HepG2 (cell line): ENCODE measurements around the gene ADAD2. TPM values are rescaled to one million over a fixed set of nuclear protein-coding genes. Genes with fewer than 3 reads are reported as not detected.

Source experiments
- ATAC-seq: fragments of 200-7000 bp; cut with Tn5 transposase; 3 replicates; pipeline ENCODE4 v1.9.1; 2020; ENCODE audit warnings: mild to moderate bottlenecking, moderate library complexity
- BruUV-seq: library from RNA; stranded (reverse); fragments of 400-500 nt; replicated peaks from 2 replicates; lab custom pipeline; 2021; lab: Mats Ljungman, UMichigan
- CTCF ChIA-PET: fragments of 300-600 bp; formaldehyde crosslinking; extraction: SDS; loops from one replicate; lab custom pipeline; 2021; ENCODE audit warnings: low total read pairs, inconsistent platforms, low intra/inter-chr PET ratio; lab: Yijun Ruan, JAX
- POLR2A ChIA-PET: fragments of 350-600 bp; sonication (Branson Sonifier 250); formaldehyde crosslinking; loops from one replicate; lab custom pipeline; 2020; ENCODE audit warnings: antibody characterized with exemption, inconsistent platforms; lab: Yijun Ruan, JAX
- DNase-seq: peaks from one replicate; pipeline ENCODE4 v3.0.0-alpha.2; 2015; ENCODE audit warnings: low spot score
- FAIRE-seq: peaks from 3 replicates; lab custom pipeline; 2011; peaks lifted over from hg19 to GRCh38; lab: Jason Lieb, UNC
- H2AFZ ChIP-seq: one replicate; pipeline ENCODE4 v1.6.1; 2011; ENCODE audit warnings: low read length, inconsistent platforms
- H3K27ac ChIP-seq: fragments of 300-600 bp; 3 replicates; pipeline ENCODE4 v1.8.0; 2011; ENCODE audit warnings: mixed run types, mild to moderate bottlenecking, mixed read lengths, low read length, inconsistent platforms; ENCODE audit not compliant: insufficient read depth; ENCODE audit errors: extremely low read length
- H3K27me3 ChIP-seq, 2 experiments: fragments of 200-600 bp in 1 of 2; 2 replicates in 1 of 2; 3 replicates in 1 of 2; pipeline versions ENCODE4 v1.6.0 to v1.8.0; 2011; ENCODE audit warnings: low read length in 2 of 2, mild to moderate bottlenecking in 2 of 2, moderate library complexity in 2 of 2, inconsistent platforms in 1 of 2; ENCODE audit not compliant: insufficient read depth in 2 of 2, control insufficient read depth in 1 of 2
- H3K36me3 ChIP-seq, 2 experiments: fragments of 200-600 bp in 1 of 2; replicated peaks in 1 of 2; 2 replicates in 1 of 2; 3 replicates in 1 of 2; pipeline versions ENCODE4 v1.5.1 to v1.8.0; 2011; ENCODE audit warnings: low read length in 2 of 2, inconsistent platforms in 1 of 2; ENCODE audit not compliant: insufficient read depth in 2 of 2, control insufficient read depth in 1 of 2
- H3K4me1 ChIP-seq: 2 replicates; pipeline ENCODE4 v1.5.1; 2012; ENCODE audit warnings: low read length, inconsistent platforms; ENCODE audit not compliant: insufficient read depth
- H3K4me2 ChIP-seq: 2 replicates; pipeline ENCODE4 v1.6.0; 2011; ENCODE audit warnings: low read depth, low read length, inconsistent platforms
- H3K4me3 ChIP-seq, 3 experiments: fragments of 200-600 bp in 1 of 3; sonication (generic), shearing (Covaris generic) in 1 of 3; replicated peaks in 1 of 3; 2 replicates each; pipeline ENCODE4 v1.5.1; 2011 to 2016; ENCODE audit warnings: low read length in 3 of 3, inconsistent platforms in 2 of 3, low read depth in 2 of 3, mild to moderate bottlenecking in 2 of 3, control low read depth in 1 of 3, mixed read lengths in 1 of 3; ENCODE audit not compliant: insufficient read depth in 1 of 3
- H3K79me2 ChIP-seq: one replicate; pipeline ENCODE4 v1.6.1; 2011; ENCODE audit warnings: low read length, inconsistent platforms; ENCODE audit not compliant: insufficient read depth
- H3K9ac ChIP-seq: 2 replicates; pipeline ENCODE4 v1.6.0; 2011; ENCODE audit warnings: mild to moderate bottlenecking, low read depth, low read length, inconsistent platforms; ENCODE audit not compliant: insufficient read depth
- H3K9me3 ChIP-seq: 2 replicates; pipeline ENCODE4 v1.5.1; 2012; ENCODE audit warnings: mild to moderate bottlenecking, low read length
- H4K20me1 ChIP-seq: 2 replicates; pipeline ENCODE4 v1.6.0; 2011; ENCODE audit warnings: inconsistent platforms, mild to moderate bottlenecking, low read length, moderate library complexity; ENCODE audit not compliant: insufficient read depth
- EZH2 ChIP-seq: conservative IDR thresholded peaks from 2 replicates; pipeline ENCODE4 v1.6.1; 2012; ENCODE audit warnings: mild to moderate bottlenecking, low read depth, low read length, moderate library complexity
- PCBP1 ChIP-seq: fragments of 200-400 bp; formaldehyde crosslinking; IDR thresholded peaks from 2 replicates; pipeline ENCODE4 v1.6.1; 2017; ENCODE audit warnings: mild to moderate bottlenecking, low read depth, low read length, borderline replicate concordance
- ZNF570 ChIP-seq: sonication (generic); formaldehyde crosslinking; IDR thresholded peaks from 2 replicates; pipeline ENCODE4 v1.4.0; 2020; ENCODE audit warnings: mild to moderate bottlenecking, missing genetic modification reagents, borderline replicate concordance
- WGBS: methylation state at CpG from one replicate; pipeline ENCODE4 v1.1.6; 2017; ENCODE audit warnings: low lambda C conversion rate; 5-methylcytosine and 5-hydroxymethylcytosine counted together
- in situ Hi-C: cut with HindIII; loops from 2 replicates; pipeline ENCODE4 v1.10.0; 2017; ENCODE audit warnings: low pct_unique_long_range_greater_than_20kb; ENCODE audit not compliant: extremely low pct_ligation_motif_present
- intact Hi-C: fragments of 100-400 bp; cut with micrococcal nuclease; formaldehyde crosslinking; loops from one replicate; pipeline ENCODE4 v1.10.0; 2022; ENCODE audit not compliant: unreplicated experiment
- polyA plus RNA-seq, 8 experiments: library from polyadenylated mRNA; depleted of rRNA in 3 of 8; stranded (reverse) in 7 of 8; unstranded in 1 of 8; fragments of >200 nt; fragmentation: Illumina TruSeq in 4 of 8; extraction: Trizol in 4 of 8; gene quantifications; 2 replicates each; pipeline versions ENCODE4 v1.2.1 to v1.2.3, GENCODE V29; 2011 to 2016; ENCODE audit warnings: low read depth in 4 of 8, missing spikeins in 1 of 8, mixed read lengths in 1 of 8; ENCODE audit not compliant: insufficient read depth in 1 of 8
- total RNA-seq, 5 experiments: library from RNA; depleted of rRNA; stranded (reverse); fragments of >200 nt; fragmentation: Illumina TruSeq; extraction: Trizol; gene quantifications; 2 replicates each; pipeline ENCODE4 v1.2.3, GENCODE V29; 2016; ENCODE audit warnings: low read depth in 1 of 5

Gene ADAD2
- total and polyA plus RNA-seq, 2 of the 13 experiments (the other 11 are each of a cell fraction or from before 2014, with no cell fraction given): not detected

DNA sequence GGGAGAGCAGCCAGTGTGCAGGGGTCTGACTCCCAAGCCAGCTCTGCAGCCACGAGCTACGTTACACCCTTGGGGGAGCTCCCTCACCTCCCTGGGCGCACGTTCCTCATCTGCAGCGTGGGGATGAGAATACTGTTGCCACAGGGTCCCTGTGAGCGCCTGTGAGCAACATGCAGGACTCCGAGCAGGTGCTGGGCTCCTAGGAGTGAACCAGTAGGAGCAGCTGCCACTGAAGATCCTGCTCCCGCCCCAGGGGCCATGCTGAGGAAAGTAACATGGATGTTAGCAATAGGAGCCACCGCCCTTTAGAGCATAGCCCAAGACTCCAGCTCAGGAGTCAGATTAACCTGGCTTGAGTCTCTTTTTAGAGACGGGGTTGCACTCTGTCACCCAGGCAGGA lies 29.9 kb upstream of the ADAD2 start:
- peaks cover 4 to 79% of the 10 kb centered on the region in 2 experiments for H3K27me3 ChIP-seq
- ChIA-PET CTCF (no interaction called here), POLR2A (no interaction called here)
- TF ChIP-seq EZH2 (peak; percentile 76; the same call in 1 of the 2 replicates), ZNF570 (CRISPR knock-in tag) (no peak)
- intact Hi-C loops (no loop called here), in situ Hi-C loops (no loop called here)
- H3K9ac ChIP-seq: no peak overlapping the region
- H3K79me2 ChIP-seq: no peaks in the 10 kb centered on the region
- no peaks in the 10 kb centered on the region for H3K9me3 ChIP-seq
- H3K4me1 ChIP-seq: no peaks in the 10 kb centered on the region
- no peak overlapping the region for H3K27ac ChIP-seq
- no TSS peak for BruUV-seq
- no peaks in the 10 kb centered on the region; the same call in 1 of the 2 replicates for H4K20me1 ChIP-seq
- ATAC-seq (peak; percentile 34; the same call in 1 of the 3 replicates), FAIRE-seq (no peak), DNase-seq (no peak)
- WGBS: 28% methylated on average over 3 of the region's 10 CpGs
- H3K4me2 ChIP-seq: no peak overlapping the region
- no peak overlapping the region for H3K4me3 ChIP-seq
- no peaks in the 10 kb centered on the region for H3K36me3 ChIP-seq
- H2AFZ ChIP-seq: no peak overlapping the region

DNA sequence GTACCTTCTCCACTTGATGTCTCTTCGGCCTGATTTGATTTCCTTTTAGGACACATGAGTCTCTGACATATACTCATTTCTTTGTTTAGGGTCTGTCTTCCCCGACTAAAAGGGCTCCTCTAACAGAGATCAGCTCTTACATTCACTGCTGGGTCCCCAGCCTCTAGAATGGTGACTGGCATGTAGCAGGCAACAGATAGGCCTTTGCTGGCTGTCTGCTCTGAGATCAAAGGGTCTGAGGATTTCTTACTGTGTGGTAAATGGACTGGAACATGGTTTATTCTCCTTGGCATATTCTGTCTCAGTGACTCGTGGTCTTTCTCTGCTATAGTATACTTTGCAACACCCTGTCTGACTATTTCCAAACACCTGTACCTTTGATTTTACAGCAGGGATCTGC lies 29.2 kb upstream of the ADAD2 start:
- H3K36me3 ChIP-seq: no peaks in the 10 kb centered on the region
- 7% methylated on average over 3 of the region's 3 CpGs for WGBS
- no peaks in the 10 kb centered on the region for H3K79me2 ChIP-seq
- ChIA-PET CTCF (no interaction called here), POLR2A (no interaction called here)
- BruUV-seq: no TSS peak
- DNase-seq: no peak
- H4K20me1 ChIP-seq: no peaks in the 10 kb centered on the region
- H3K4me2 ChIP-seq: no peak overlapping the region
- no peaks in the 10 kb centered on the region for H3K4me1 ChIP-seq
- in situ Hi-C loops: no loop called here
- peaks cover 4 to 75% of the 10 kb centered on the region in 2 experiments for H3K27me3 ChIP-seq
- H3K27ac ChIP-seq: no peak overlapping the region
- no peaks in the 10 kb centered on the region for H3K9me3 ChIP-seq
- peak; percentile 33; the same call in 1 of the 3 replicates for ATAC-seq
- H3K4me3 ChIP-seq: no peak overlapping the region
- H3K9ac ChIP-seq: no peak overlapping the region
- FAIRE-seq: no peak
- intact Hi-C loops: no loop called here
- TF ChIP-seq PCBP1 (no peak), EZH2 (0 out of 2 replicates have a peak, but pooled peaks have one; percentile 25)
- no peak overlapping the region for H2AFZ ChIP-seq
